Rectal smooth muscle tissue (tissue), 1 donor: ENCODE data around the gene BNC2.

ENCODE experiments used
- H3K27ac ChIP-seq: one replicate; pipeline ENCODE4 v1.7.0; 2013; ENCODE audit warnings: low read depth, low read length, inconsistent platforms
- H3K27me3 ChIP-seq: one replicate; pipeline ENCODE4 v1.7.0; 2013; ENCODE audit warnings: low read length; ENCODE audit not compliant: control insufficient read depth, insufficient read depth
- H3K36me3 ChIP-seq: one replicate; pipeline ENCODE4 v1.7.0; 2013; ENCODE audit warnings: low read length; ENCODE audit not compliant: control insufficient read depth, insufficient read depth
- H3K4me1 ChIP-seq: one replicate; pipeline ENCODE4 v1.7.0; 2013; ENCODE audit warnings: low read length; ENCODE audit not compliant: control insufficient read depth, insufficient read depth
- H3K4me3 ChIP-seq: one replicate; pipeline ENCODE4 v1.7.0; 2013; ENCODE audit warnings: low read length
- H3K9ac ChIP-seq: one replicate; pipeline ENCODE4 v1.7.0; 2013; ENCODE audit warnings: low read length

The BNC2 gene

DNA sequence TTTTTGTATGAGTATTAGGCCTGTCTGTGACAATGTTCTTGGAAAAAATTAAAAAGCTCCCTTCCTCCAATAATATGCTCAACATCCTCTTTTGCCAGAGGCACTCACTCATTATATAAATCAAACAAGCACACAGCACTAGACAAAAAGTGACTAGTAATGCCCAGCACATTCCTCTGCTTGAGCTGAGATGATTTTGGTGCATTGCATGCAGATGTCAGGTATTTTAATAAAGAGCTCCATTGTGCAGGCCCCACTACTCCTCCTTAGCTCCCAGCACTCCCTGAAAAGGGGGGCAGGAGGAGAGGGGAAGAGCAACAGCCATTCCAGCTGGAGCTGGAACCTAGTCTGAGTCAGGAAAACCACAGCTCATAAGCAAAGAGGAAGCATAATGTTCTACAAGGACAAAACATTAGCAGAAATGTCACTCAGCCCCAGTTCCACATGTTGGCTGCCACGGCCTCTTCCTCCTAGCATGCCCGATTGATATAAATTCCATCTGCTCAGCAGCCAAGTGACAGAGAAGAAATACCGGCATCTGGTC, 348.5 kb downstream of the BNC2 start:
- peak overlapping the region; percentile 58 for H3K27ac ChIP-seq
- no peaks in the 10 kb centered on the region for H3K27me3 ChIP-seq
- no peak overlapping the region for H3K4me3 ChIP-seq
- H3K36me3 ChIP-seq, result no peaks in the 10 kb centered on the region
- H3K9ac ChIP-seq, result no peak overlapping the region
- peaks cover 22% of the 10 kb centered on the region for H3K4me1 ChIP-seq

DNA sequence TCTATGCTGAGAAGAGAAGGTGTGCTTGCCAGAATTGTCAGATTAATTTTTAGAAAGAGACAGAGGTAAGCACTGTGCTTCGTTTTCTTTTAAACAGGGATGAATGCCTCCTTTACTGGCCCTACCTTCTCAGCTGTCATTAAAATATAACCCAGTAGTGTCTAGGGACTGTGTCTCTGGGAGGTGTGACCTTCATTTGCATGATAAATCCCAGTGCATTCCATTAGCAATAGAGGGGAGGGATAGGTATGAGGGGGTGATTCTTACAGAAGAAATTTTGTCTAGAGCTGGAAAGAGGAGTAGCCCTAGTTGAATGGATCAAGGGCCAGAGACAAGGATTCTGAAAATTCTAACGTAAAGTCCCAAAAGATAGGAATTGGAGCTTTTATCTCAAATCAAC, 351.5 kb downstream of the BNC2 start:
- H3K36me3 ChIP-seq, result no peaks in the 10 kb centered on the region
- H3K27me3 ChIP-seq, result no peaks in the 10 kb centered on the region
- H3K4me1 ChIP-seq, result peaks cover 45% of the 10 kb centered on the region
- H3K27ac ChIP-seq, result peak overlapping the region; percentile 11
- H3K4me3 ChIP-seq, result no peak overlapping the region
- H3K9ac ChIP-seq, result no peak overlapping the region

DNA sequence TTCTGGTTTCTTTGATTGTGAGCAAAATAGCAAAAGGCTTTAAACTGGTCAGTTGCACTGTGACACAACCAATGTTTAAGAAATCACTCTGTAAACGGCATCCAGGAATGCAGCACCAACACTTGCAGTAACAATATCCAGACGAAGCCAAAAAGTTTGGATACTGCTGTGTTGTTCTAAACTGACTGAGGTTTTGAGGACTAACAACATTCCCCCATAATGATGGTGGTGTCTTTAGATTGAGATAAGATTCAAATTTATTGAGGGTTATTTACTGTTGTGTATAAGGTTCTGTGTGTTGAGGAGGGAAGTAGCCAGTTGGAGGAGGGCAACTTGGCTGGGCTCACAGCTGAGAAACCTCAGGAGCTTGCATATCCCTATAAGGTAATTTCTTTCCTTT, 353.6 kb downstream of the BNC2 start:
- H3K4me3 ChIP-seq, result no peak overlapping the region

GRCh38 chr9:16515879-16516301, 354.6 kb downstream of the BNC2 start:
- peak overlapping the region; percentile 78 for H3K27ac ChIP-seq
- no peak overlapping the region for H3K4me3 ChIP-seq
- H3K27me3 ChIP-seq, result no peaks in the 10 kb centered on the region
- H3K36me3 ChIP-seq, result no peaks in the 10 kb centered on the region
- no peak overlapping the region for H3K9ac ChIP-seq
- peaks cover 34% of the 10 kb centered on the region for H3K4me1 ChIP-seq

More for the DNA sequence above, 353.6 kb downstream of the BNC2 start:
- H3K27me3 ChIP-seq, result no peaks in the 10 kb centered on the region
- H3K9ac ChIP-seq, result no peak overlapping the region
- no peaks in the 10 kb centered on the region for H3K36me3 ChIP-seq
- peak overlapping the region; percentile 78 for H3K27ac ChIP-seq
- H3K4me1 ChIP-seq, result peaks cover 39% of the 10 kb centered on the region

- Histone ChIP-seq H3K4me1 (peaks cover 36% of the 10 kb centered on the region), H3K36me3 (no peaks in the 10 kb centered on the region), H3K27me3 (no peaks in the 10 kb centered on the region), H3K9ac (no peak overlapping the region), H3K27ac (peak overlapping the region; percentile 78), H3K4me3 (no peak overlapping the region)
Measured at GRCh38 chr9:16515207-16515606, 355.3 kb downstream of the BNC2 start.

DNA sequence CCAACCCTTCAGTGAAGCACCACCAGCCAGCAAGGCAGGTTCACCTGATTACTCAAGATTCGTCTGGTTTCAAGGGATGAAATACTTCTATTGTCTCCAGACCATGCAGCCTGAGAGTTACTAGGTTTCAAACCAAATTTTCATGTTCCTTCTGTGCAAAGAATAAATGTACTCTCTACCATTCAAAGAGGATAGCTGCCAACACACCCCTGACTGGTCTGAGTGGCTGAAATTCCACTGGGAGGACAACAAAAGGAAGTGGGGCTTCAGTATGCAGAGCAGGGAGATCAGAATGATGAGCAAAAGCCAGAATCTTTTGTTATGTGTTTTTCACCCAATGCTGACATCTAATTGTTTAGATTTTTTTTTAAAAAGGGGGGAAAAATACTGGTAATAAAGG, 356.3 kb downstream of the BNC2 start:
- H3K4me3 ChIP-seq, result no peak overlapping the region
- peak overlapping the region; percentile 38 for H3K27ac ChIP-seq
- H3K27me3 ChIP-seq, result no peaks in the 10 kb centered on the region
- H3K4me1 ChIP-seq, result peaks cover 41% of the 10 kb centered on the region
- no peak overlapping the region for H3K9ac ChIP-seq
- no peaks in the 10 kb centered on the region for H3K36me3 ChIP-seq

GRCh38 chr9:16512281-16512680, 358.2 kb downstream of the BNC2 start:
- Histone ChIP-seq H3K27me3 (no peaks in the 10 kb centered on the region), H3K4me1 (peaks cover 35% of the 10 kb centered on the region), H3K9ac (no peak overlapping the region), H3K36me3 (no peaks in the 10 kb centered on the region), H3K4me3 (no peak overlapping the region), H3K27ac (no peak overlapping the region)

DNA sequence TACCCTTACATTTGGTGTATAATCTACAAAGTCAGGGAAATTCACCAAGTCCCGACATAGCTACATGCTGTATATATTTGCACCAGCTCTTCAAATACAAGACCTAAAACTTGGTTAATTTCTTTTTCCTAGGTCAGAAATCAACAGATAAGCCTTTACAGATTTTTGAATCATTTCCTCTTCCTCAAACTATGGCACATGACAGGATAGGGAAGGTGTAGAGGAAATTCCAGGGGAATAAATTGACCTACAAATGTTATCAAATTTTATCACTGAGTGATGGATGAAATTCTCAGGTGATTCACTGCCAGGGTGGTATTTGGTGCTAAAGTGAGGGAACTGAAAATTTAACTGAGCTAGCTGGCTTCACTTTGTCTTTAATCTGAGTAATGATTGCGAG, 360.0 kb downstream of the BNC2 start:
- Histone ChIP-seq H3K27me3 (no peaks in the 10 kb centered on the region), H3K27ac (no peak overlapping the region), H3K9ac (no peak overlapping the region), H3K4me3 (no peak overlapping the region), H3K4me1 (peaks cover 24% of the 10 kb centered on the region), H3K36me3 (no peaks in the 10 kb centered on the region)

DNA sequence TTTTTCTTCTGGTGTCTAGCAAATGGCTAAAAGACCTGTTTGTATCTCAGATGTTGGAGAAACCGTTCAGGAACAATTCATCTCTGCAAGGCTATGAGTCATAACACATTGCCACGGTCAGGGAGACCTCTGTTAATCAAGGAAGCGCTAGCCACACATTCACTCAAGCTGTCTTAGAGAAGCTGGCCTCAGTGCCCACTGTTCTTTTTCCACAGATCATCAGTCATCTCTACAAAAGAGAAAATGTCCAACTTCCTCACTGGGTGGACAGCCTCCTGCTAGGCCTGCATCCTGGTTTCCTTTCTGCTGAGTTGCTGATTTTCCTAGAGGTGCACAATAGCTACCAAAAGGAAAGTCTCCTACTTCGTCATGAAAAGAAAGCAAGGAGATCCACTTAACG, 360.5 kb downstream of the BNC2 start:
- H3K27ac ChIP-seq, result no peak overlapping the region
- H3K27me3 ChIP-seq, result no peaks in the 10 kb centered on the region
- no peak overlapping the region for H3K9ac ChIP-seq
- H3K36me3 ChIP-seq, result no peaks in the 10 kb centered on the region
- H3K4me1 ChIP-seq, result peaks cover 23% of the 10 kb centered on the region
- no peak overlapping the region for H3K4me3 ChIP-seq

DNA sequence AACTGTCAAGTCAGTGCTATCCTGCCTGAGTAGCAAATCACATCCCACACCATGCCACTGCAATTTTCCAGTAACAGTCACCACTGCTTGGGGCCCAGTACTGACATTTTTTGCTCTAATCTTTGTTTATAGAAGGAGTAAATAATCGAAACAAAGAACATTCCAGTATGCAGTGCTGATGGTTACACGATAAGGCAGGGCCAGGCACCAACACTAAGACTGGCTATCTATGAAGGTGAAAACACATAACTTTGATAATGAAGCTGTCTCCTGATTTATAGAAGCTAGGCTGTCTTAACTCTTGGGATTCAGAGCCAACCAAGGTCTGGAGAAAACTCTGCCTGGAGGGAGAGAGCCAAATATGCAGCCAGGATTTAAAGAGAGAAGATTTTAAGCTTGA, 365.3 kb downstream of the BNC2 start:
- H3K27me3 ChIP-seq, result no peaks in the 10 kb centered on the region

DNA sequence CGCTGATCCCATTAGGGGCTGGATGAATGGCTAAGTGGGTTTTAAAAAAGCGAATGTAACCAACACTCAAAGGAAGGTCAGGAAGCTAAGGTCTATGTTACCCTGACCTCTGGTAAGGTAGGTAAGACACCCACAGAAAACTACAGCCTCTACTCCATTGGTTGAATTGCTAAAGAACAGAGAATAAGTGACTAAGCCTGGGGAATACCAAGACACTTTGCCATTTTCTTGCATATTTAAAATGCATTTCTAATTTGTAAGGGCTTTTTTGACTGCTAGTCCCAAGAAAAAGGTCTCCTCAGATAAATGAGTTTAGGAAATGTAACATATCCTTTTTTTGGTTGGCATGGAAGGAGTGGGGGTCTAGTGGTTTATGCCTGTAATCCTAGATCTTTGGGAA, 368.7 kb downstream of the BNC2 start:
- peaks cover 8% of the 10 kb centered on the region for H3K4me1 ChIP-seq
- no peaks in the 10 kb centered on the region for H3K27me3 ChIP-seq
- no peak overlapping the region for H3K9ac ChIP-seq
- no peaks in the 10 kb centered on the region for H3K36me3 ChIP-seq
- no peak overlapping the region for H3K27ac ChIP-seq
- no peak overlapping the region for H3K4me3 ChIP-seq

More for the DNA sequence above, 365.3 kb downstream of the BNC2 start:
- H3K36me3 ChIP-seq, result no peaks in the 10 kb centered on the region
- H3K9ac ChIP-seq, result no peak overlapping the region
- H3K4me3 ChIP-seq, result no peak overlapping the region
- H3K27ac ChIP-seq, result peak overlapping the region; percentile 19
- peaks cover 12% of the 10 kb centered on the region for H3K4me1 ChIP-seq

GRCh38 chr9:16501141-16501540, 369.3 kb downstream of the BNC2 start:
- no peak overlapping the region for H3K9ac ChIP-seq
- H3K36me3 ChIP-seq, result no peaks in the 10 kb centered on the region
- H3K27ac ChIP-seq, result no peak overlapping the region
- H3K4me3 ChIP-seq, result no peak overlapping the region
- H3K27me3 ChIP-seq, result no peaks in the 10 kb centered on the region
- peaks cover 8% of the 10 kb centered on the region for H3K4me1 ChIP-seq

DNA sequence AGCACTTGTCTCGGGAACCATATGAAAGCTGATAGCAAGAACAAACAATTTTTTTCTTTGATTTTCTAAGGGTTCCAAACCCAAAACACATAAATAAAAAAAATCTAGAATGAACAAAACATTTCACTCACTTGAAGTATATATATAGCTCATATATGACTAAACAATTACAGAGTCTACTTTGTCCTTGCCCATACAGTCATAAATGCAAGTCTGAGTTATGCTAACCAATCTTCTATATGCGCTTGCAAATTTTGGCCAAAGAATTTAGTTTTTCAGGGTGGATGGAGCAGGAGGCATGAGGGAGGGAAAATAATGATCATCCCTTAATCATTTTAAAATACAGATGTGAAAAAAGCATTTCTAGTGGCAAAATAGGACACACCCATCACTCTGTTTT, 370.1 kb downstream of the BNC2 start:
- no peak overlapping the region for H3K9ac ChIP-seq
- no peak overlapping the region for H3K27ac ChIP-seq
- H3K36me3 ChIP-seq, result no peaks in the 10 kb centered on the region
- no peak overlapping the region for H3K4me3 ChIP-seq
- H3K27me3 ChIP-seq, result no peaks in the 10 kb centered on the region
- H3K4me1 ChIP-seq, result peaks cover 5% of the 10 kb centered on the region
